WTC11 (cell line): Measurements from ENCODE around the gene SPAST.

Source experiments
- ERG ChIP-seq: fragments of 250-450 bp; sonication (Bioruptor Pico); IDR thresholded peaks from 2 replicates; pipeline ENCODE4 v1.8.0; 2021; ENCODE audit warnings: mild to moderate bottlenecking
- GABPB1 ChIP-seq: sonication (generic); formaldehyde crosslinking; IDR thresholded peaks from 2 replicates; pipeline ENCODE4 v1.8.1; 2023; ENCODE audit warnings: mild to moderate bottlenecking, missing genetic modification reagents
- USF1 ChIP-seq: sonication (generic); formaldehyde crosslinking; IDR thresholded peaks from 2 replicates; pipeline ENCODE4 v1.8.0; 2022; ENCODE audit warnings: mild to moderate bottlenecking, missing genetic modification reagents
- ZBTB21 ChIP-seq: sonication (generic); formaldehyde crosslinking; IDR thresholded peaks from 2 replicates; pipeline ENCODE4 v1.8.1; 2023; ENCODE audit warnings: mild to moderate bottlenecking, missing genetic modification reagents, borderline replicate concordance
- TF ChIP-seq, protein P1 (sequence below): sonication (generic); formaldehyde crosslinking; conservative IDR thresholded peaks from 2 replicates; pipeline ENCODE4 v1.8.1; 2022; ENCODE audit warnings: mild to moderate bottlenecking, missing genetic modification reagents

GRCh38 chr2:32051836-32052439 lies 11.4 kb upstream of the SPAST start:
- TF ChIP-seq, protein P1, sequence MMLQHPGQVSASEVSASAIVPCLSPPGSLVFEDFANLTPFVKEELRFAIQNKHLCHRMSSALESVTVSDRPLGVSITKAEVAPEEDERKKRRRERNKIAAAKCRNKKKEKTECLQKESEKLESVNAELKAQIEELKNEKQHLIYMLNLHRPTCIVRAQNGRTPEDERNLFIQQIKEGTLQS (CRISPR knock-in tag), result no peak
- TF ChIP-seq ERG (CRISPR knock-in tag) (no peak), USF1 (no peak), GABPB1 (no peak), ZBTB21 (CRISPR knock-in tag) (no peak)
